Upper lobe of left lung (tissue), 6 donors: ENCODE measurements around the gene RANBP3L. TPM values are rescaled to one million over a fixed set of nuclear protein-coding genes. Genes with fewer than 3 reads are reported as not detected.
A peak's percentile ranks its signal among the peaks of the same experiment; 100 is the strongest.

Experiments
- ATAC-seq, 2 donors: fragments of 200-7000 bp; cut with Tn5 transposase; one replicate each; pipeline ENCODE4 v1.9.1; 2022; ENCODE audit warnings: mild to moderate bottlenecking in 2 of 2, moderate library complexity in 2 of 2; ENCODE audit not compliant: low FRiP score in 2 of 2
- DNase-seq, 2 donors: peaks; one replicate each; pipeline ENCODE4 v3.0.0-alpha.2; 2019 to 2020
- H3K27ac ChIP-seq, 4 donors: fragments of 200-600 bp; sonication (generic); one replicate each; pipeline ENCODE4 v1.5.1; 2016 to 2019
- H3K27me3 ChIP-seq, 4 donors: fragments of 200-600 bp; sonication (generic); one replicate each; pipeline ENCODE4 v1.5.1; 2017 to 2019
- H3K36me3 ChIP-seq, 4 donors: fragments of 200-600 bp; sonication (generic); one replicate each; pipeline ENCODE4 v1.5.1; 2016 to 2019
- H3K4me1 ChIP-seq, 4 donors: fragments of 200-600 bp; sonication (generic); one replicate each; pipeline ENCODE4 v1.5.1; 2018 to 2019
- H3K4me3 ChIP-seq, 4 donors: fragments of 200-600 bp; sonication (generic); one replicate each; pipeline ENCODE4 v1.5.1; 2017 to 2019; ENCODE audit warnings: mild to moderate bottlenecking in 2 of 4, moderate library complexity in 1 of 4
- H3K9me3 ChIP-seq, 4 donors: fragments of 200-600 bp; sonication (generic); one replicate each; pipeline ENCODE4 v1.5.1; 2018 to 2019
- CTCF ChIP-seq, 6 experiments: fragments of 450-650 bp in 4 of 6; fragments of 200-600 bp in 2 of 6; sonication (generic) in 2 of 6; IDR thresholded peaks; one replicate each; pipeline ENCODE4 v1.5.1; 2016 to 2019; ENCODE audit warnings: antibody characterized with exemption in 6 of 6
- EP300 ChIP-seq, 4 donors: sonication (generic); formaldehyde crosslinking; IDR thresholded peaks; one replicate each; pipeline ENCODE4 v1.5.1; 2017; ENCODE audit warnings: antibody characterized with exemption in 4 of 4, control low read depth in 2 of 4
- POLR2A ChIP-seq, 4 donors: fragments of 450-650 bp; IDR thresholded peaks; one replicate each; pipeline ENCODE4 v1.5.1; 2016 to 2017; ENCODE audit warnings: antibody characterized with exemption in 4 of 4, mild to moderate bottlenecking in 2 of 4
- POLR2AphosphoS5 ChIP-seq, 2 donors: sonication (generic); formaldehyde crosslinking; IDR thresholded peaks; one replicate each; pipeline ENCODE4 v1.5.1; 2017; ENCODE audit warnings: antibody characterized with exemption in 2 of 2
- WGBS, 2 donors: methylation state at CpG; one replicate each; pipeline ENCODE4 v1.1.5; 2017 to 2018; 5-methylcytosine and 5-hydroxymethylcytosine counted together
- total RNA-seq, 6 donors: library from RNA; depleted of rRNA in 4 of 6; stranded (reverse); fragments of >200 nt in 4 of 6; gene quantifications; one replicate each; pipeline versions ENCODE4 v1.1.0 to v1.2.1, GENCODE V29; 2016 to 2021
- donor health status: DM: no; HTN: no; CAD: no; lungs with moderate emphysema.
- donor health status: DM: no; HTN: yes; CAD: no; lungs with severe emphysema.

The RANBP3L gene
- total RNA-seq, 6 donors from 2014 or later: 1.1 to 4.6 (median 2.8) TPM

- Histone ChIP-seq H3K4me1 (no peaks in the 10 kb centered on the region), H3K27me3 (no peaks in the 10 kb centered on the region), H3K27ac (no peak overlapping the region), H3K9me3 (no peaks in the 10 kb centered on the region), H3K4me3 (no peak overlapping the region), H3K36me3 (no peaks in the 10 kb centered on the region)
- WGBS, 2 donors: 79 to 85% methylated on average over 2 of the region's 2 CpGs
- DNase-seq: no peak
- ATAC-seq: no peak
- TF ChIP-seq POLR2AphosphoS5 (IDR thresholded peaks at IDR 0.05): no peak
- TF ChIP-seq EP300 (IDR thresholded peaks at IDR 0.05): no peak
- TF ChIP-seq POLR2A (IDR thresholded peaks at IDR 0.05): no peak
- no peak for TF ChIP-seq CTCF (IDR thresholded peaks at IDR 0.05)
Observed at GRCh38 chr5:36281626-36282025, 20.1 kb downstream of the RANBP3L start.

GRCh38 chr5:36279054-36279698, 22.5 kb downstream of the RANBP3L start:
- no peaks in the 10 kb centered on the region for H3K36me3 ChIP-seq
- no peaks in the 10 kb centered on the region for H3K27me3 ChIP-seq
- H3K9me3 ChIP-seq: no peaks in the 10 kb centered on the region
- peak in 1 of 2 donors; percentile 50 for ATAC-seq
- no peaks in the 10 kb centered on the region for H3K4me1 ChIP-seq
- no peak overlapping the region for H3K4me3 ChIP-seq
- TF ChIP-seq CTCF (IDR thresholded peaks at IDR 0.05) (no peak), POLR2A (IDR thresholded peaks at IDR 0.05) (no peak), POLR2AphosphoS5 (IDR thresholded peaks at IDR 0.05) (no peak), EP300 (IDR thresholded peaks at IDR 0.05) (no peak)
- no peak for DNase-seq
- H3K27ac ChIP-seq: peak overlapping the region in 1 of 4 donors; percentile 11
- 60 to 69% methylated on average over 3 of the region's 3 CpGs for WGBS, 2 donors

DNA sequence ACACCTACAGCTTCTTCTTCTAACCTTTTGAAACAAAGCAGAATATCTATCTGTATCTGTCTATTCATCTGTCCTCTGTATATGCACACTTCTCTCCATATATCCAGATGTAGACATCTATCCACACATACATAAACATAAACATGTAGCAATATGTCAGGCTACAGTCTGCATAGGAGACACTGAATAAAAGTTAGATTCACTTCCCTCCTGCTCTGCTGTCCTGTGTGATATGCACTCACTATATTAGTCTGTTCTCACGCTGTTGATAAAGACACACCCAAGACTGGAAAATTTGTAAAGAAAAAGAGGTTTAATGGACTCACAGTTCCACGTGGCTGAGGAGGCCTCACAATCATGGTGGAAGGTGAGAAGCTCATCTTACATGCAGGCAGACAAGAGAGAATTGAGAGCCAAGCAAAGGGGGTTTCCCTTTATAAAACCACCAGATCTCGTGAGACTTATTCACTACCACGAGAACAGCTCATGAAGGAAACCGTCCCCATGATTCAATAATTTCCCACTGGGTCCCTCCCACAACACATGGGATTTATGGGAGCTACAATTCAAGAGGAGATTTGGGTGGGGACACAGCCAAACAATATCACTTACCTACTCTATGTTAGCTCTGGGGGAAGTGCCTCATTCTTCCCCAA, 24.1 kb downstream of the RANBP3L start:
- ATAC-seq: no peak
- H3K9me3 ChIP-seq: no peaks in the 10 kb centered on the region
- no peaks in the 10 kb centered on the region for H3K4me1 ChIP-seq
- TF ChIP-seq POLR2AphosphoS5 (IDR thresholded peaks at IDR 0.05) (no peak), POLR2A (IDR thresholded peaks at IDR 0.05) (no peak), CTCF (IDR thresholded peaks at IDR 0.05) (no peak), EP300 (IDR thresholded peaks at IDR 0.05) (no peak)
- DNase-seq: no peak
- 70 to 77% methylated on average over 5 of the region's 5 CpGs for WGBS, 2 donors
- no peaks in the 10 kb centered on the region for H3K36me3 ChIP-seq
- no peak overlapping the region for H3K27ac ChIP-seq
- H3K27me3 ChIP-seq: no peaks in the 10 kb centered on the region
- no peak overlapping the region for H3K4me3 ChIP-seq

GRCh38 chr5:36276864-36277263, 24.8 kb downstream of the RANBP3L start:
- DNase-seq (no peak), ATAC-seq (no peak)
- H3K9me3 ChIP-seq: no peaks in the 10 kb centered on the region
- no peak overlapping the region for H3K27ac ChIP-seq
- no peak for TF ChIP-seq EP300 (IDR thresholded peaks at IDR 0.05)
- TF ChIP-seq POLR2AphosphoS5 (IDR thresholded peaks at IDR 0.05): no peak
- no peak for TF ChIP-seq CTCF (IDR thresholded peaks at IDR 0.05)
- TF ChIP-seq POLR2A (IDR thresholded peaks at IDR 0.05): no peak
- H3K4me1 ChIP-seq: no peaks in the 10 kb centered on the region
- H3K4me3 ChIP-seq: no peak overlapping the region
- no peaks in the 10 kb centered on the region for H3K27me3 ChIP-seq
- H3K36me3 ChIP-seq: no peaks in the 10 kb centered on the region
